H9 (cell line): Measurements from ENCODE around the gene FEN1. TPM values are rescaled to one million over a fixed set of nuclear protein-coding genes. Genes with fewer than 3 reads are reported as not detected.

Experiments
- DNase-seq: peaks from one replicate; pipeline ENCODE4 v3.0.0-alpha.2; 2017
- H2AFZ ChIP-seq: one replicate; pipeline ENCODE4 v1.6.1; 2013; ENCODE audit warnings: mild to moderate bottlenecking, low read length, control low read depth, moderate library complexity
- H2AK5ac ChIP-seq: 2 replicates; pipeline ENCODE4 v1.6.1; 2013; ENCODE audit warnings: low read length, control low read depth, mixed read lengths; ENCODE audit not compliant: insufficient read length
- H2BK120ac ChIP-seq: one replicate; pipeline ENCODE4 v1.6.1; 2013; ENCODE audit warnings: low read depth, mild to moderate bottlenecking, low read length, control low read depth, inconsistent platforms; ENCODE audit not compliant: poor library complexity, severe bottlenecking
- H2BK12ac ChIP-seq: 2 replicates; pipeline ENCODE4 v1.6.1; 2013; ENCODE audit warnings: low read length, control low read depth, mixed read lengths, low read depth; ENCODE audit not compliant: insufficient read length
- H2BK15ac ChIP-seq: 2 replicates; pipeline ENCODE4 v1.6.1; 2013; ENCODE audit warnings: low read depth, low read length, control low read depth
- H2BK20ac ChIP-seq: one replicate; pipeline ENCODE4 v1.6.1; 2013; ENCODE audit warnings: low read depth, mild to moderate bottlenecking, low read length, control low read depth, inconsistent platforms; ENCODE audit not compliant: poor library complexity, severe bottlenecking
- H2BK5ac ChIP-seq: 2 replicates; pipeline ENCODE4 v1.6.1; 2013; ENCODE audit warnings: low read length, control low read depth, mixed read lengths; ENCODE audit not compliant: insufficient read length
- H3K14ac ChIP-seq: 2 replicates; pipeline ENCODE4 v1.6.1; 2013; ENCODE audit warnings: low read length, control low read depth; ENCODE audit not compliant: insufficient read depth
- H3K18ac ChIP-seq: 2 replicates; pipeline ENCODE4 v1.6.1; 2013; ENCODE audit warnings: low read depth, mild to moderate bottlenecking, mixed read lengths, low read length, control low read depth; ENCODE audit not compliant: insufficient read length
- H3K23ac ChIP-seq: 2 replicates; pipeline ENCODE4 v1.6.1; 2013; ENCODE audit warnings: low read length, control low read depth, mixed read lengths, low read depth; ENCODE audit not compliant: insufficient read length
- H3K23me2 ChIP-seq: 2 replicates; pipeline ENCODE4 v1.6.1; 2013; ENCODE audit warnings: low read depth, mild to moderate bottlenecking, mixed read lengths, low read length, control low read depth; ENCODE audit not compliant: insufficient read length, poor library complexity, severe bottlenecking
- H3K27ac ChIP-seq: 2 replicates; pipeline ENCODE4 v1.5.1; 2013; ENCODE audit warnings: low read length, control low read depth, mixed read lengths, low read depth; ENCODE audit not compliant: insufficient read length
- H3K27me3 ChIP-seq: 2 replicates; pipeline ENCODE4 v1.6.1; 2013; ENCODE audit warnings: low read length, control low read depth, inconsistent platforms; ENCODE audit not compliant: insufficient read depth
- H3K4ac ChIP-seq: 2 replicates; pipeline ENCODE4 v1.6.1; 2013; ENCODE audit warnings: low read depth, mild to moderate bottlenecking, control low read depth, inconsistent platforms, low read length, moderate library complexity
- H3K4me1 ChIP-seq: 2 replicates; pipeline ENCODE4 v1.6.1; 2013; ENCODE audit warnings: low read length, control low read depth, inconsistent platforms; ENCODE audit not compliant: insufficient read depth
- H3K4me2 ChIP-seq: 2 replicates; pipeline ENCODE4 v1.6.1; 2013; ENCODE audit warnings: low read length, control low read depth, mixed read lengths; ENCODE audit not compliant: insufficient read length, insufficient read depth
- H3K56ac ChIP-seq: 2 replicates; pipeline ENCODE4 v1.6.1; 2013; ENCODE audit warnings: low read depth, mild to moderate bottlenecking, mixed read lengths, low read length, control low read depth; ENCODE audit not compliant: insufficient read length
- H3K79me1 ChIP-seq: 2 replicates; pipeline ENCODE4 v1.6.1; 2013; ENCODE audit warnings: low read depth, mild to moderate bottlenecking, moderate library complexity, low read length, control low read depth, inconsistent platforms; ENCODE audit not compliant: insufficient read depth, poor library complexity, severe bottlenecking
- H3K79me2 ChIP-seq: 2 replicates; pipeline ENCODE4 v1.6.1; 2013; ENCODE audit warnings: low read length, control low read depth, inconsistent platforms; ENCODE audit not compliant: insufficient read depth
- H3K9ac ChIP-seq: 2 replicates; pipeline ENCODE4 v1.6.1; 2013; ENCODE audit warnings: low read length, control low read depth, mixed read lengths; ENCODE audit not compliant: insufficient read length; ENCODE audit errors: extremely low read depth
- H3K9me3 ChIP-seq: one replicate; pipeline ENCODE4 v1.6.1; 2013; ENCODE audit warnings: low read depth, low read length, inconsistent platforms; ENCODE audit not compliant: control insufficient read depth
- H3T11ph ChIP-seq: one replicate; pipeline ENCODE4 v1.6.1; 2013; ENCODE audit warnings: mild to moderate bottlenecking, low read length, control low read depth, inconsistent platforms
- H4K20me1 ChIP-seq: one replicate; pipeline ENCODE4 v1.6.1; 2013; ENCODE audit not compliant: control insufficient read depth, insufficient read length, insufficient read depth
- H4K5ac ChIP-seq: 2 replicates; pipeline ENCODE4 v1.6.1; 2013; ENCODE audit warnings: low read depth, mild to moderate bottlenecking, mixed read lengths, low read length, control low read depth; ENCODE audit not compliant: insufficient read length
- H4K8ac ChIP-seq: replicated peaks from 2 replicates; pipeline ENCODE4 v1.6.1; 2013; ENCODE audit warnings: low read length, control low read depth, mixed read lengths, low read depth; ENCODE audit not compliant: insufficient read length
- H4K91ac ChIP-seq: 2 replicates; pipeline ENCODE4 v1.6.1; 2013; ENCODE audit warnings: low read depth, mild to moderate bottlenecking, moderate library complexity, mixed read lengths, low read length, control low read depth; ENCODE audit not compliant: insufficient read length
- H3K27ac Mint-ChIP-seq, 3 experiments: 2 replicates in 2 of 3; 3 replicates in 1 of 3; pipeline ENCODE4 v1.8.0; 2020 to 2021; ENCODE audit warnings: mixed read lengths in 3 of 3, mild to moderate bottlenecking in 1 of 3, moderate library complexity in 1 of 3
- H3K27me3 Mint-ChIP-seq: 2 replicates; pipeline ENCODE4 v1.8.0; 2021; ENCODE audit warnings: low read depth, mild to moderate bottlenecking, moderate library complexity, mixed read lengths
- H3K36me3 Mint-ChIP-seq, 3 experiments: 2 replicates in 2 of 3; 3 replicates in 1 of 3; pipeline ENCODE4 v1.8.0; 2020 to 2021; ENCODE audit warnings: low read depth in 3 of 3, mixed read lengths in 3 of 3; ENCODE audit not compliant: insufficient read depth in 1 of 3
- H3K4me1 Mint-ChIP-seq, 2 experiments: 2 replicates each; pipeline ENCODE4 v1.8.0; 2020; ENCODE audit warnings: mixed read lengths in 2 of 2
- H3K4me3 Mint-ChIP-seq, 2 experiments: 2 replicates in 1 of 2; 3 replicates in 1 of 2; pipeline ENCODE4 v1.8.0; 2020 to 2021; ENCODE audit warnings: mild to moderate bottlenecking in 2 of 2, mixed read lengths in 2 of 2, moderate library complexity in 1 of 2
- H3K9me3 Mint-ChIP-seq, 2 experiments: 2 replicates in 1 of 2; 3 replicates in 1 of 2; pipeline ENCODE4 v1.8.0; 2020; ENCODE audit warnings: mild to moderate bottlenecking in 2 of 2, mixed read lengths in 2 of 2, moderate library complexity in 1 of 2
- WGBS: extraction: QIAGEN DNeasy Blood & Tissue Kit; methylation state at CpG from one replicate; pipeline ENCODE4 v1.1.7; 2013; ENCODE audit warnings: missing lambda C conversion rate, low lambda C conversion rate, mixed read lengths; ENCODE audit not compliant: insufficient read length; ENCODE audit errors: extremely low coverage; 5-methylcytosine and 5-hydroxymethylcytosine counted together
- total RNA-seq: library from RNA; stranded (reverse); gene quantifications from 2 replicates; pipeline ENCODE4 v1.2.1, GENCODE V29; 2021
- TF ChIP-seq, protein P1 (sequence below): fragments of 200-600 bp; sonication (generic); conservative IDR thresholded peaks from 3 replicates; pipeline ENCODE4 v1.8.0; 2021; ENCODE audit warnings: antibody characterized with exemption, mild to moderate bottlenecking

FEN1 gene
- total RNA-seq, 1 experiment from 2014 or later: 114 TPM

DNA sequence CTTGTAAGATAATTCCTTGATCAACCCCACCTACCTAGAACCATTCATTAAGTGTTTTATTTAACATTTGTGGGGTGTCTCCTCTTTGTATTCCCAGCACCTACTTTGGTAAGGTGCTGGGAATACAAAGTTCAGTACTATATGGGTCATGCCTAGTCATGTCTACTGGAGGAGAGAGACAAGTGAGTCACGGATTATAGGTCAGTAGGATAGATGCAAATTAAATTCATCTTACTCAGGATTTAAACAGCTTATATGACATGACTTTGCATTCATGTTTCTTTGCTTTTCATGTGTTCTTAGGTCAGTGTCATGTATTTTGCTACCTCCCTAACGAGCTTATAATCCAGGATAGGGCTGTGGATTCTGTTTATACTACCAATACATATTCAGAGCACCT, 27.5 kb downstream of the FEN1 start:
- no peaks in the 10 kb centered on the region for H3K27me3 ChIP-seq
- Mint-ChIP-seq H3K27me3 (no peaks in the 10 kb centered on the region), H3K4me3 (no peak overlapping the region), H3K27ac (no peak overlapping the region), H3K9me3 (peaks cover 0 to 2% of the 10 kb centered on the region in 2 experiments; a peak in 2 of 5 replicates), H3K36me3 (peaks cover 3 to 15% (median 4%) of the 10 kb centered on the region in 3 experiments; a peak in 4 of 7 replicates), H3K4me1 (peaks cover 8 to 13% of the 10 kb centered on the region in 2 experiments)
- no peak overlapping the region for H3K14ac ChIP-seq
- no peak overlapping the region for H3K56ac ChIP-seq
- no peaks in the 10 kb centered on the region for H4K20me1 ChIP-seq
- no peak overlapping the region for H4K91ac ChIP-seq
- no peak overlapping the region for H3K4ac ChIP-seq
- no peaks in the 10 kb centered on the region for H3K9me3 ChIP-seq
- peaks cover 3% of the 10 kb centered on the region for H3K23me2 ChIP-seq
- H3K18ac ChIP-seq: no peak overlapping the region
- no peak overlapping the region for H3K27ac ChIP-seq
- peaks cover 3% of the 10 kb centered on the region; the same call in 1 of the 2 replicates for H3K79me2 ChIP-seq
- H2AK5ac ChIP-seq: no peak overlapping the region
- no peak overlapping the region for H4K8ac ChIP-seq
- H2BK5ac ChIP-seq: no peak overlapping the region
- no peak overlapping the region for H3T11ph ChIP-seq
- H3K4me1 ChIP-seq: peaks cover 5% of the 10 kb centered on the region; the same call in 1 of the 2 replicates
- no peak overlapping the region for H2BK20ac ChIP-seq
- no peak overlapping the region for H2BK120ac ChIP-seq
- no peak overlapping the region for H3K4me2 ChIP-seq
- H2AFZ ChIP-seq: no peak overlapping the region
- H3K23ac ChIP-seq: no peak overlapping the region
- TF ChIP-seq, protein P1, sequence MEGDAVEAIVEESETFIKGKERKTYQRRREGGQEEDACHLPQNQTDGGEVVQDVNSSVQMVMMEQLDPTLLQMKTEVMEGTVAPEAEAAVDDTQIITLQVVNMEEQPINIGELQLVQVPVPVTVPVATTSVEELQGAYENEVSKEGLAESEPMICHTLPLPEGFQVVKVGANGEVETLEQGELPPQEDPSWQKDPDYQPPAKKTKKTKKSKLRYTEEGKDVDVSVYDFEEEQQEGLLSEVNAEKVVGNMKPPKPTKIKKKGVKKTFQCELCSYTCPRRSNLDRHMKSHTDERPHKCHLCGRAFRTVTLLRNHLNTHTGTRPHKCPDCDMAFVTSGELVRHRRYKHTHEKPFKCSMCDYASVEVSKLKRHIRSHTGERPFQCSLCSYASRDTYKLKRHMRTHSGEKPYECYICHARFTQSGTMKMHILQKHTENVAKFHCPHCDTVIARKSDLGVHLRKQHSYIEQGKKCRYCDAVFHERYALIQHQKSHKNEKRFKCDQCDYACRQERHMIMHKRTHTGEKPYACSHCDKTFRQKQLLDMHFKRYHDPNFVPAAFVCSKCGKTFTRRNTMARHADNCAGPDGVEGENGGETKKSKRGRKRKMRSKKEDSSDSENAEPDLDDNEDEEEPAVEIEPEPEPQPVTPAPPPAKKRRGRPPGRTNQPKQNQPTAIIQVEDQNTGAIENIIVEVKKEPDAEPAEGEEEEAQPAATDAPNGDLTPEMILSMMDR: no peak
- H2BK15ac ChIP-seq: no peak overlapping the region
- DNase-seq: no peak
- H4K5ac ChIP-seq: no peak overlapping the region
- no peak overlapping the region for H3K9ac ChIP-seq
- no peaks in the 10 kb centered on the region for H3K79me1 ChIP-seq
- WGBS: no CpG with 5 or more reads among the region's 2 CpGs
- H2BK12ac ChIP-seq: no peak overlapping the region
